KMS-11 (cell line): ENCODE data around the gene TBC1D4.

Source experiments
- H2AFZ ChIP-seq: fragments of 200-600 bp; sonication (generic); 2 replicates; pipeline ENCODE4 v1.6.1; 2016; ENCODE audit warnings: antibody characterized with exemption, mixed run types, low read depth
- H3K27ac ChIP-seq: fragments of 200-600 bp; sonication (generic); 2 replicates; pipeline ENCODE4 v1.6.1; 2016; ENCODE audit warnings: mild to moderate bottlenecking, mixed run types
- H3K27me3 ChIP-seq: fragments of 200-600 bp; sonication (generic); 2 replicates; pipeline ENCODE4 v1.6.1; 2017; ENCODE audit warnings: mild to moderate bottlenecking, low read depth, mixed run types, moderate library complexity; ENCODE audit not compliant: insufficient read depth
- H3K36me3 ChIP-seq: fragments of 200-600 bp; sonication (generic); 2 replicates; pipeline ENCODE4 v1.6.1; 2017; ENCODE audit warnings: mild to moderate bottlenecking, mixed run types; ENCODE audit not compliant: insufficient read depth
- H3K4me1 ChIP-seq: fragments of 200-600 bp; sonication (generic); 2 replicates; pipeline ENCODE4 v1.6.1; 2016; ENCODE audit warnings: mild to moderate bottlenecking, low read depth, mixed run types; ENCODE audit not compliant: poor library complexity, severe bottlenecking
- H3K4me2 ChIP-seq: fragments of 200-600 bp; sonication (generic); 2 replicates; pipeline ENCODE4 v1.7.0; 2016; ENCODE audit warnings: mild to moderate bottlenecking, mixed run types
- H3K4me3 ChIP-seq: fragments of 200-600 bp; sonication (generic); IDR thresholded peaks from 2 replicates; pipeline ENCODE4 v1.6.1; 2017; ENCODE audit warnings: low read depth, low read length, mixed read lengths; ENCODE audit not compliant: insufficient read depth
- H3K79me2 ChIP-seq: fragments of 200-600 bp; sonication (generic); 2 replicates; pipeline ENCODE4 v1.6.1; 2016; ENCODE audit warnings: low read depth, mixed run types; ENCODE audit not compliant: insufficient read depth
- H3K9ac ChIP-seq: fragments of 200-600 bp; sonication (generic); 2 replicates; pipeline ENCODE4 v1.6.1; 2016; ENCODE audit warnings: mild to moderate bottlenecking, mixed run types
- H4K20me1 ChIP-seq: fragments of 200-600 bp; sonication (generic); 2 replicates; pipeline ENCODE4 v1.6.1; 2016; ENCODE audit warnings: mild to moderate bottlenecking, mixed run types; ENCODE audit not compliant: insufficient read depth
- CTCF ChIP-seq: fragments of 200-600 bp; sonication (generic); conservative IDR thresholded peaks from 2 replicates; pipeline ENCODE4 v1.6.1; 2017; ENCODE audit warnings: low read depth, mild to moderate bottlenecking, antibody characterized with exemption, low read length, moderate library complexity, mixed read lengths

Gene TBC1D4

GRCh38 chr13:75455962-75456361 is 26.0 kb downstream of the TBC1D4 start:
- Histone ChIP-seq H3K4me2 (no peak overlapping the region), H3K4me1 (peaks cover 21% of the 10 kb centered on the region)
- no peak for TF ChIP-seq CTCF

GRCh38 chr13:75454497-75454896 is 27.5 kb downstream of the TBC1D4 start:
- Histone ChIP-seq H2AFZ (no peak overlapping the region), H3K4me3 (no peak overlapping the region), H3K27me3 (no peaks in the 10 kb centered on the region), H3K9ac (no peak overlapping the region), H3K4me2 (no peak overlapping the region), H3K79me2 (no peaks in the 10 kb centered on the region), H4K20me1 (no peaks in the 10 kb centered on the region), H3K27ac (no peak overlapping the region), H3K36me3 (no peaks in the 10 kb centered on the region), H3K4me1 (peaks cover 25% of the 10 kb centered on the region)
- no peak for TF ChIP-seq CTCF

More at GRCh38 chr13:75455962-75456361, 26.0 kb downstream of the TBC1D4 start:
- Histone ChIP-seq H3K4me3 (no peak overlapping the region), H2AFZ (no peak overlapping the region), H3K27ac (no peak overlapping the region), H3K36me3 (no peaks in the 10 kb centered on the region), H3K27me3 (no peaks in the 10 kb centered on the region), H3K79me2 (no peaks in the 10 kb centered on the region), H3K9ac (no peak overlapping the region), H4K20me1 (no peaks in the 10 kb centered on the region)

GRCh38 chr13:75452564-75452963 is 29.4 kb downstream of the TBC1D4 start:
- H3K4me1 ChIP-seq: peaks cover 22% of the 10 kb centered on the region
- no peak overlapping the region for H3K9ac ChIP-seq
- H2AFZ ChIP-seq: no peak overlapping the region
- no peak overlapping the region for H3K27ac ChIP-seq
- H3K27me3 ChIP-seq: no peaks in the 10 kb centered on the region
- no peak overlapping the region for H3K4me2 ChIP-seq
- no peaks in the 10 kb centered on the region for H3K36me3 ChIP-seq
- H4K20me1 ChIP-seq: no peaks in the 10 kb centered on the region
- no peaks in the 10 kb centered on the region for H3K79me2 ChIP-seq
- no peak overlapping the region for H3K4me3 ChIP-seq
- no peak for TF ChIP-seq CTCF

- Histone ChIP-seq H3K4me2 (no peak overlapping the region), H3K79me2 (no peaks in the 10 kb centered on the region), H4K20me1 (no peaks in the 10 kb centered on the region), H3K4me1 (peaks cover 18% of the 10 kb centered on the region), H3K36me3 (no peaks in the 10 kb centered on the region), H2AFZ (no peak overlapping the region), H3K9ac (no peak overlapping the region), H3K27ac (no peak overlapping the region), H3K27me3 (no peaks in the 10 kb centered on the region), H3K4me3 (no peak overlapping the region)
- TF ChIP-seq CTCF: no peak
Observed at GRCh38 chr13:75447493-75447892, 34.5 kb downstream of the TBC1D4 start.
